ENCODE measurements around the gene FAAP100. TPM values are rescaled to one million over a fixed set of nuclear protein-coding genes. Genes with fewer than 3 reads are reported as not detected.
A peak's percentile ranks its signal among the peaks of the same experiment; 100 is the strongest.

Gene FAAP100
- total RNA-seq, 1 donor from 2014 or later = 29.3 TPM

DNA sequence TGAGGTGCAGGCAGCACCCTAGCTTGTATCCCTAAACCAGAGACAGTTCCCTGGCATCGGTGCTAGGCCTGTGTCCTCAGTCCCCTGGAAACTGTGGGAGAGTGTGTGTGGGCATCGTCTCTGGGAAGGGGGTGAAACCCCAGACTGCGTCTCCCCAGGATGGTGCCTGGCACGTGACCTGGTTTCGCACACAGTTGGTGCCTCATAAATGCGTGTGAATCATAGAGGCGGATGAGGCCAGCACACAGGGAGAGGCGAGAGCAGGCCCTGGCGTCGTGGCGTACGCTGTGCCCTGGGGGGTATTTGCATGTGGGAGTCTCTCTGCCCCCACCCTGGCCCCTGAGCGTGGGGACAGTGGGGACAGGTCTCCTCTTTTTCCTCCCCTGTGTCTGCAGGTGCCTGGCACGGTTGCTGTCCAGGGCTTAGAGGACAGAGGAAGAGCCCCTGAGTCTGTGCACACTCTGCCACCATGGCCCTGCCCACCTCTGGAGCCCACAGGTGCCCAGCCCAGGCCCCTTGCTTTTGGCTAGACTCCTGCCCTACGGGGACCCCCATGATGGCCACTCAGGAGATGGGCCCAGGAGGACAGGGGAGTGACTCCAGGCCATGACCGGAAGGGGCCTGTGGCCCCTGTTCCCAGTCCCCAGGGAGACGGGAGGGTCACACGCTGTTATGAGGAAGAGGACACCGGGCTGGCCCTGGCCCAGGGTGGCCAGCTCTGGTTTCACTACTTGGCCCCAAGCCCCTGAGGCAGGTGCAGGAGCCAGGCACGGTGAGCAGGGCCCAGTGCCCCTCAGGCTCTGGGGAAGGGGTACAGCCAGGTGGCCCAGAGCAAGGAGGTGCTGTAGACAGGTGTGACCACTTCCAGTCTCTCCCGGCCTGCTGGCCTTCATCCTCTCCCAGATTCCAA, 25.2 kb downstream of the FAAP100 start:
- DNase-seq (ENCODE audit: low read depth) = no peak

- no peak for DNase-seq (ENCODE audit: low read depth)
Observed at GRCh38 chr17:81524865-81525159, 27.3 kb downstream of the FAAP100 start.

DNA sequence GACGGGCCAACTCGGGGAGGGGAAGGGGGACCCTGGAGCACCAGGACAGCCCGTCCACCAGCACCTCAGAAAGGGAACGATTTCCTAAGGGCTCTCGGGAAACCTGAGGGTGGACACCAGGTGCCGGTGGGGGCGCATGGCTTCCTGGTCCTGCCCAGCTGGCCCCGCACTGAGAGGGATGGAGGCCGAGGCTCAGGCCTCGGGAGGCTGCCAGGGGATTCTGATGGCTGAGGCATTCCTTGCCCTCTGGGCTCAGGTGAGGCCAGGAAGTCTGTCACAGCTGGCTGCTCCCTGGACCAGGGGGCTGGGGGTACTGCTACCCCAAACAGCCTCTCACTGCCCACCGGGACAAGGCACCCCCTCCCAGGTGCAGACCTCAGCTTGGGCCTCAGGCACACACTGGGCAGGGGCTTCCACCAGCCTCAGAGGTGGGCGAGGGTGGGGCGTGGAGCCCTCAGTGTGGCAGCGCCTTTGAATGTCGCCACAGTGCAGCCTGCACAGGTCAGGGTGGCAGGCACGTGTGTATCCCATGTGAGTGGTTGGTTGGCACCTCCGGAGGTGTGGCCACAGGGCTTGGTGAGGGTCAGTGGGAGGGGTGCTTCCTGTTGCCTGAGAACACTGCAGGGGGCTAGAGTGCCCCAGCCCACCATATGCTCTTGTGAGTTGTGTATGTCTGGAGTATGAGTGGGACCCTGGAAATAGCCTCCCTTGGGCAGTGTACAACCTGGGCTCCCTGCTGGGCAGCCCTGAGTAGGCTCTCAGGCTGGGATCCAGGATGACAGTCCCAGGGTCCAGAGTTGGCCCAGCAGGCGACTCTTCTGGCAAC, 27.9 kb downstream of the FAAP100 start:
- no peak for DNase-seq (ENCODE audit: low read depth)

DNA sequence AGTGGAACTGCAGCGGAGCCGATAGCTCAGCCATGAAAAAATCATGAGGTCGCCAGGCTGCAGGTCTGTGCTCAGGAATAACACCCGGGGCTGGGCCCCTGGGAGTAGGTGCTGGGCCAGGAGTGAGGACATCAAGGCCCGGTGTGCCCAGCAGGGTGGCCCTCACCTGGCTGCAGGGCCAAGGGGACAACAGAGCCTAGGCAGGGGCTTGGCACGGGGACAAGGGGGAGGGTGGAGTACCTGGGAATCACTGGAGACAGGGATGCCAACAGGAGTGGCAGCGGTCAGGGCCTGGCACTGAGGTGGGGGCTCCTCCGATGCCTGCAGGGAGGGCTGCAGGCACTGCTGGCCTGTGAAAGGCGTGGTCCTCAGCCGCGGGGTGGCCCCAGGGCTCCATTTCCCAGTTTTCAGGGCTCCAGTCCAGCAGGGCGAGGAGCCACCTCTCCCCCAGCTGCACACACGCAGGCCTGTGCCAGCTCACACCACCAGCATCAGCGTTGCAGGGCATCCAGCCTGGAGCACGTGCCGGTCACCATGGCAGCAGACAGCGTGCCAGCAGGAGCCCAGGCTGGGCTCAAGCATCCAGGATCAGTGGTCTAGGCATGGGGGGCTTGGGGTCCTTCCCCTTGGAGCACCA, 28.6 kb downstream of the FAAP100 start:
- DNase-seq (ENCODE audit: low read depth) = peak; percentile 75

GRCh38 chr17:81522491-81523401, 29.4 kb downstream of the FAAP100 start:
- DNase-seq (ENCODE audit: low read depth) = no peak

GRCh38 chr17:81520021-81520901, 31.9 kb downstream of the FAAP100 start:
- no peak for DNase-seq (ENCODE audit: low read depth)

GRCh38 chr17:81519284-81520020, 32.7 kb downstream of the FAAP100 start:
- DNase-seq (ENCODE audit: low read depth) = no peak

DNA sequence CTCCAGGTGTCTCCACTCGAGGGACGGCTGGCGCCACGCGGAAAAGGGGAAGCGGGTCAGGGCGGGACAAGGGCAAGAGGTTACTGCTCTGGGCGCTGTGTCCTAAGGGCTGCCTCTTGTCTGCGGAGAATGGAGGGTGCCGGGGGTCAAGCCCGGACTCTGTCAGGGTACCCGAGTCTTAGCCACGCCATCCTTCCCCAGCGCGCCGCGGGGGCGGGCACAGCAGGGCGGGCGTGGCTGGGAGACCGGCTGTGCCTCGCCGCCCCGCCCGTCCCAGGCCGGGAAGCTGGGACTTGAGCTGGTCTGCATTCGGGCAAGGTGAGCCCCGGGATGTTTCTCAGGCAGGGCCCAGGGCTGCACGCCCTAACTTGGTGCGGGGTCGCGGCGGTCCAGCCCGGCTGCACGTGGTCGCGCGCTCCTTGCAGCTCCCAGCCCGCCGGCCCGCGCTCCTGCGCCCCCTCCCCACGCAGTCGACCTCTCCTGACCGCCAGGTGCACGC, 33.3 kb downstream of the FAAP100 start:
- no peak for DNase-seq (ENCODE audit: low read depth)

DNA sequence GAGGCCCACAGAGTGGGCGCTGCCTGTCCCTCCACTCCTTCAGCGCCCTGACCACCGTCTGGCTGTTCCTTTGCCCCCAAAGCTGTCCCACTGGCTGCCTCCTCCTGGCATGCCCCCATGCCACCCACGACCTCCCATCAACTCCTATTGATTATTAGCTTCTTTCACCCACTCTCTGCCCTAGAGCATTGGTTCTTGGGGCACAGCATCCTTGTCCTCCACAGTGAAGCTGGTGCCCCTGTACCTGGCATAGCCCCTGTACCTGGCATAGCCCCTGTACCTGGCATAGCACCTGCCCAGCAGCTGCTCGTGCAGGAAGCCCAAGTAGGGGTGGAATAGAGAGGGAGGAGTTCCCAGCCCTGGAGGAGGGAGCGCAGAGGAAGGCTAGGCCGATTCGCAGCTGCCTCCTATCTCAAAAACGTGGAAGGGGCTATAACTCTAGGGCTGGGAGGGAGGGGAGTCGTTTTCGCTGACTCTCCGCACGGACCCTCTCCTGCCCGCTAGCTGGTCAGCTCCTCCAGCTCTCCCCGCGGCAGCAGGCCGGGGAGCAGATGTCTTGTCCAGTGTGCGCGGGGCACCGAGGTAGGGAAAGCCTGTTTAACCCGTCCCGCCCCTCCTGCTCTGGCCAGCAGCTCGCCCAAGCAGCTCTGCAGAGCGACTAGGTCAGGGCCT, 33.9 kb downstream of the FAAP100 start:
- no peak for DNase-seq (ENCODE audit: low read depth)

DNA sequence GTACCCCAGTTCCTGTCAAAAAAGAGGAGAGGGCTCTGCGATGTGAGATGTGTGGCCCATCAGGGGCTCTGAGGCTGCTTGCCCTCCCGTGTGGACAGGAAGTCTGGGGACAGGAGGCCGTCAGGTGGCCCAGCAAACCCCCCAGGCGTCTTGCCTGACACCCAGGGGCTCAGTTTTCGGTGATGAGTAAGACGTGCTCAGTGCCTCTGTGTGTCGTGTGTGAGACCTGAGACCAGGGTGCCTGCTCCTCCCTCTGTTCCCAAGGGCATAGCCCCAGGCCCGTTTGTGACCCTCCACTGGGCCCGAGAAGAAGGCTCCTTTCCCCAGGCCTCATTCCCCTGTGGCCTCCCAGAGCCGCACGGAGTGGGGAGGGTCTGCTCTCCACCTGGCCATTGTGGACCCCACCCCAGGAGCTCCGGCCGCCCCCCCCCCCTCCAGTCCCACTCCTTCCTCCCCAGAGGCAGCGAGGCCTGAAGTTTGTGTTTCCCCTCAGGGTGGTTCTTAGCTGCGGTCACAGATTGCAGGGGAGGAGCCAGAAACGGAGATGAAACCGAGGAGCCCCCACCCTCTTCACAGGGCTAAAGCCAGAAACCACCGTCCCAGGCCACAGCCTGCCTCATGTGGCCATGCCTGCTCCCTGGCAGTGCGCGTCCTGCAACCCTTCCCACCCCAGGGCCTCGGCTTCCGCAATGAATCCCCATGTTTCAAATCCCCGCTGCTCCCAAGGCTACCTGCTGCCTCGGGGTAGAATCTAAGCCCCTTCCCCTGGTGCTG, 34.6 kb downstream of the FAAP100 start:
- no peak for DNase-seq (ENCODE audit: low read depth)

GRCh38 chr17:81517009-81517338, 35.2 kb downstream of the FAAP100 start:
- no peak for DNase-seq (ENCODE audit: low read depth)

GRCh38 chr17:81516439-81516838, 35.7 kb downstream of the FAAP100 start:
- DNase-seq (ENCODE audit: low read depth) = no peak

- no peak for DNase-seq (ENCODE audit: low read depth)
Observed at GRCh38 chr17:81515530-81516041, 36.6 kb downstream of the FAAP100 start.

DNA sequence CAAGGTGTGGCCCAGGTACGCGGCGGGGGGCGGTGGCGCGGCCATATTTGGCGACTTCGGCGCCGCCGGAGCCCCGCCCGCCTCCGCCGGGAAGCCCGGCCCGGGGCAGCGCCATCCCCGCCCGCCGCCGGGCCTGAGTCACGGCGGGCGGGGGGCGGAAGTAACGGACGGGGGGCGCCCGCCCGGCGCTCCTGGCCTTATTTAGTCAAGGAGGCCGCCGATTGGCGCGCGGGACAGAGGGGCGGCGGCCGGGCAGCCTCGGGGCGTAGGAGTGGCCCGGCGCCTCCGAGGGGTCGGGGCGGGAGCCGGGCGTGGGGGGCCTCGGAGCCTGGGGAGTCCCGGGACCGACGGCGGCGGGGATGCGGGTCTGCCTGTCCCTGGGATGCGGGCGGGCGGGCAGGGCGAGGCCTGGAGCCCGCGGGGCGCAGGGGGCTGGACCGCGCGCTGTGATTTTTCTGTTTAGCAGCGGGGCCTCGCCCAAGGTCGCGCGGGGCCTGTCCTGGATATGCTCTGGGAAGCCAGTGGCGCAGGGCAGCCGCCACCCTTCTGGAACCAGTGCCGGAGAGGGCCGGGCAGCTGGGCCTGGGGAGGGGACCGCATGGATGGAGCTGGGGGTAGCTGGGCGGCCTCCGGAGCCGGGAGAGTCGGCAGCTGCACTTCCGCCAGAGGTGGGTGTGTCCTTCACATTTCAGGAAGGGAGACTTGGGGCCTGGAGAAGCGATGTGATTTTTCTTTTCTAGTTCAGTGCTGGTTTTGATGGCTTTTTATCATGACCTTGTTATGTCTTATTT, 37.2 kb downstream of the FAAP100 start:
- DNase-seq (ENCODE audit: low read depth) = peak; percentile 90

DNA sequence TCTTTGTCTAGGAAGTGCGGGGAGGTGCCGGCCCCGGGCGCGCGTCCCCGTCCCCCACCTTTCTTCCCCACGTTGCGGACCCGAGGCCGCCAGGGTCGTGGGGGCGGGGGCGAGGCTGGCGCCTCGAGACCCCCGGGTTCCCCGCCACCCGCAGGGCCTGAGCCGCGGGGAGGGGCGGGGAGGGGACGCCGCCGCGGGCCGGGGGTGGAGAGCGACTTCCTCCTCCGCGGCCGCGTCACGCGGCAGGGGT, 37.7 kb downstream of the FAAP100 start:
- no peak for DNase-seq (ENCODE audit: low read depth)

- peak; percentile 85 for DNase-seq (ENCODE audit: low read depth)
Observed at GRCh38 chr17:81513753-81514488, 38.2 kb downstream of the FAAP100 start.

Data from myocyte (in vitro differentiated cells).